HepG2 (cell line): ENCODE measurements around the gene FLAD1. TPM values are rescaled to one million over a fixed set of nuclear protein-coding genes. Genes with fewer than 3 reads are reported as not detected.

Experiments
- CBFB ChIP-seq: sonication (generic); formaldehyde crosslinking; IDR thresholded peaks from 2 replicates; pipeline ENCODE4 v1.4.0; 2020; ENCODE audit warnings: missing genetic modification reagents
- FOXO1 ChIP-seq: sonication (generic); formaldehyde crosslinking; IDR thresholded peaks from 2 replicates; pipeline ENCODE4 v1.4.0; 2020; ENCODE audit warnings: missing genetic modification reagents
- IKZF1 ChIP-seq: fragments of 450-650 bp; IDR thresholded peaks from 2 replicates; pipeline ENCODE4 v1.7.1; 2016
- MIER3 ChIP-seq: IDR thresholded peaks from 2 replicates; pipeline ENCODE4 v1.6.1; 2016; ENCODE audit warnings: missing compliant biosample characterization, borderline replicate concordance
- NFRKB ChIP-seq: fragments of 450-650 bp; IDR thresholded peaks from 2 replicates; pipeline ENCODE4 v1.6.1; 2017
- PAXIP1 ChIP-seq: sonication (generic); formaldehyde crosslinking; conservative IDR thresholded peaks from 2 replicates; pipeline ENCODE4 v1.4.0; 2020; ENCODE audit warnings: mild to moderate bottlenecking, missing genetic modification reagents, moderate library complexity
- PRPF4 ChIP-seq: fragments of 200-400 bp; formaldehyde crosslinking; IDR thresholded peaks from 2 replicates; pipeline ENCODE4 v1.6.1; 2016; ENCODE audit warnings: low read length, low read depth; ENCODE audit not compliant: poor library complexity, severe bottlenecking
- PTBP1 ChIP-seq: fragments of 200-400 bp; formaldehyde crosslinking; IDR thresholded peaks from 2 replicates; pipeline ENCODE4 v1.6.1; 2018; ENCODE audit warnings: low read length, low read depth; ENCODE audit not compliant: poor library complexity, severe bottlenecking
- SNAPC5 ChIP-seq: sonication (generic); formaldehyde crosslinking; IDR thresholded peaks from 2 replicates; pipeline ENCODE4 v1.8.1; 2023; ENCODE audit warnings: mild to moderate bottlenecking, missing genetic modification reagents, borderline replicate concordance
- TRAFD1 ChIP-seq: sonication (generic); formaldehyde crosslinking; IDR thresholded peaks from 2 replicates; pipeline ENCODE4 v1.5.1; 2020; ENCODE audit warnings: missing genetic modification reagents, mild to moderate bottlenecking, borderline replicate concordance
- ZC3H13 ChIP-seq: sonication (generic); formaldehyde crosslinking; IDR thresholded peaks from 2 replicates; pipeline ENCODE4 v1.8.1; 2023; ENCODE audit warnings: mild to moderate bottlenecking, missing genetic modification reagents, moderate library complexity
- ZFY ChIP-seq: sonication (generic); formaldehyde crosslinking; IDR thresholded peaks from 2 replicates; pipeline ENCODE4 v1.4.0; 2020; ENCODE audit warnings: missing genetic modification reagents
- polyA plus RNA-seq, 8 experiments: library from polyadenylated mRNA; depleted of rRNA in 3 of 8; stranded (reverse) in 7 of 8; unstranded in 1 of 8; fragments of >200 nt; fragmentation: Illumina TruSeq in 4 of 8; extraction: Trizol in 4 of 8; gene quantifications; 2 replicates each; pipeline versions ENCODE4 v1.2.1 to v1.2.3, GENCODE V29; 2011 to 2016; ENCODE audit warnings: low read depth in 4 of 8, missing spikeins in 1 of 8, mixed read lengths in 1 of 8; ENCODE audit not compliant: insufficient read depth in 1 of 8
- total RNA-seq, 5 experiments: library from RNA; depleted of rRNA; stranded (reverse); fragments of >200 nt; fragmentation: Illumina TruSeq; extraction: Trizol; gene quantifications; 2 replicates each; pipeline ENCODE4 v1.2.3, GENCODE V29; 2016; ENCODE audit warnings: low read depth in 1 of 5
- TF ChIP-seq, protein P1 (sequence below): sonication (generic); formaldehyde crosslinking; IDR thresholded peaks from 2 replicates; pipeline ENCODE4 v1.4.0; 2020; ENCODE audit warnings: mild to moderate bottlenecking, missing genetic modification reagents
- TF ChIP-seq, protein P2 (sequence below): sonication (generic); formaldehyde crosslinking; IDR thresholded peaks from 2 replicates; pipeline ENCODE4 v1.4.0; 2020; ENCODE audit warnings: missing genetic modification reagents

The FLAD1 gene
- total and polyA plus RNA-seq, 2 of the 13 experiments (the other 11 are each of a cell fraction or from before 2014, with no cell fraction given) = 25.9 to 32.8 TPM

GRCh38 chr1:154944401-154945159, 38.6 kb upstream of the FLAD1 start (continued):
- TF ChIP-seq, protein P1, sequence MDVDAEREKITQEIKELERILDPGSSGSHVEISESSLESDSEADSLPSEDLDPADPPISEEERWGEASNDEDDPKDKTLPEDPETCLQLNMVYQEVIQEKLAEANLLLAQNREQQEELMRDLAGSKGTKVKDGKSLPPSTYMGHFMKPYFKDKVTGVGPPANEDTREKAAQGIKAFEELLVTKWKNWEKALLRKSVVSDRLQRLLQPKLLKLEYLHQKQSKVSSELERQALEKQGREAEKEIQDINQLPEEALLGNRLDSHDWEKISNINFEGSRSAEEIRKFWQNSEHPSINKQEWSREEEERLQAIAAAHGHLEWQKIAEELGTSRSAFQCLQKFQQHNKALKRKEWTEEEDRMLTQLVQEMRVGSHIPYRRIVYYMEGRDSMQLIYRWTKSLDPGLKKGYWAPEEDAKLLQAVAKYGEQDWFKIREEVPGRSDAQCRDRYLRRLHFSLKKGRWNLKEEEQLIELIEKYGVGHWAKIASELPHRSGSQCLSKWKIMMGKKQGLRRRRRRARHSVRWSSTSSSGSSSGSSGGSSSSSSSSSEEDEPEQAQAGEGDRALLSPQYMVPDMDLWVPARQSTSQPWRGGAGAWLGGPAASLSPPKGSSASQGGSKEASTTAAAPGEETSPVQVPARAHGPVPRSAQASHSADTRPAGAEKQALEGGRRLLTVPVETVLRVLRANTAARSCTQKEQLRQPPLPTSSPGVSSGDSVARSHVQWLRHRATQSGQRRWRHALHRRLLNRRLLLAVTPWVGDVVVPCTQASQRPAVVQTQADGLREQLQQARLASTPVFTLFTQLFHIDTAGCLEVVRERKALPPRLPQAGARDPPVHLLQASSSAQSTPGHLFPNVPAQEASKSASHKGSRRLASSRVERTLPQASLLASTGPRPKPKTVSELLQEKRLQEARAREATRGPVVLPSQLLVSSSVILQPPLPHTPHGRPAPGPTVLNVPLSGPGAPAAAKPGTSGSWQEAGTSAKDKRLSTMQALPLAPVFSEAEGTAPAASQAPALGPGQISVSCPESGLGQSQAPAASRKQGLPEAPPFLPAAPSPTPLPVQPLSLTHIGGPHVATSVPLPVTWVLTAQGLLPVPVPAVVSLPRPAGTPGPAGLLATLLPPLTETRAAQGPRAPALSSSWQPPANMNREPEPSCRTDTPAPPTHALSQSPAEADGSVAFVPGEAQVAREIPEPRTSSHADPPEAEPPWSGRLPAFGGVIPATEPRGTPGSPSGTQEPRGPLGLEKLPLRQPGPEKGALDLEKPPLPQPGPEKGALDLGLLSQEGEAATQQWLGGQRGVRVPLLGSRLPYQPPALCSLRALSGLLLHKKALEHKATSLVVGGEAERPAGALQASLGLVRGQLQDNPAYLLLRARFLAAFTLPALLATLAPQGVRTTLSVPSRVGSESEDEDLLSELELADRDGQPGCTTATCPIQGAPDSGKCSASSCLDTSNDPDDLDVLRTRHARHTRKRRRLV (CRISPR knock-in tag) = peak; percentile 94
- TF ChIP-seq TRAFD1 = no peak
- no peak for TF ChIP-seq IKZF1
- TF ChIP-seq, protein P2, sequence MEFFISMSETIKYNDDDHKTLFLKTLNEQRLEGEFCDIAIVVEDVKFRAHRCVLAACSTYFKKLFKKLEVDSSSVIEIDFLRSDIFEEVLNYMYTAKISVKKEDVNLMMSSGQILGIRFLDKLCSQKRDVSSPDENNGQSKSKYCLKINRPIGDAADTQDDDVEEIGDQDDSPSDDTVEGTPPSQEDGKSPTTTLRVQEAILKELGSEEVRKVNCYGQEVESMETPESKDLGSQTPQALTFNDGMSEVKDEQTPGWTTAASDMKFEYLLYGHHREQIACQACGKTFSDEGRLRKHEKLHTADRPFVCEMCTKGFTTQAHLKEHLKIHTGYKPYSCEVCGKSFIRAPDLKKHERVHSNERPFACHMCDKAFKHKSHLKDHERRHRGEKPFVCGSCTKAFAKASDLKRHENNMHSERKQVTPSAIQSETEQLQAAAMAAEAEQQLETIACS (CRISPR knock-in tag) = no peak
- no peak for TF ChIP-seq ZC3H13 (CRISPR knock-in tag)
- peak; percentile 57; the same call in 1 of the 2 replicates for TF ChIP-seq ZFY (CRISPR knock-in tag)
- TF ChIP-seq NFRKB = no peak
- no peak for TF ChIP-seq PTBP1
- no peak for TF ChIP-seq PRPF4
- TF ChIP-seq PAXIP1 (CRISPR knock-in tag) = peak; percentile 96
- no peak for TF ChIP-seq CBFB (CRISPR knock-in tag)
- TF ChIP-seq MIER3 (CRISPR knock-in tag) = peak; percentile 74; the same call in 1 of the 2 replicates
- TF ChIP-seq FOXO1 (CRISPR knock-in tag) = peak; percentile 38; the same call in 1 of the 2 replicates
- no peak for TF ChIP-seq SNAPC5
